Endodermal cell (in vitro differentiated cells): ENCODE data around the gene CHCHD3. TPM values are rescaled to one million over a fixed set of nuclear protein-coding genes. Genes with fewer than 3 reads are reported as not detected.

Experiments
- DNase-seq: peaks from one replicate; pipeline ENCODE4 v3.0.0-alpha.2; 2017
- H3K27ac ChIP-seq: 2 replicates; pipeline ENCODE4 v1.5.1; 2013; ENCODE audit warnings: mild to moderate bottlenecking, low read depth, low read length, moderate library complexity
- H3K27me3 ChIP-seq: 2 replicates; pipeline ENCODE4 v1.6.1; 2013; ENCODE audit warnings: mild to moderate bottlenecking, low read length, moderate library complexity; ENCODE audit not compliant: insufficient read depth, control insufficient read depth, poor library complexity, severe bottlenecking
- H3K36me3 ChIP-seq: 2 replicates; pipeline ENCODE4 v1.7.0; 2013; ENCODE audit warnings: mild to moderate bottlenecking, low read length, moderate library complexity; ENCODE audit not compliant: control insufficient read depth, insufficient read depth
- H3K4me1 ChIP-seq: one replicate; pipeline ENCODE4 v1.7.0; 2013; ENCODE audit warnings: low read length; ENCODE audit not compliant: control insufficient read depth, insufficient read depth
- H3K4me3 ChIP-seq: 2 replicates; pipeline ENCODE4 v1.5.1; 2013; ENCODE audit warnings: mild to moderate bottlenecking, low read length, moderate library complexity
- H3K9ac ChIP-seq: 2 replicates; pipeline ENCODE4 v1.6.1; 2013; ENCODE audit warnings: mild to moderate bottlenecking, low read length, moderate library complexity; ENCODE audit not compliant: poor library complexity, severe bottlenecking; ENCODE audit errors: extremely low read depth
- H3K9me3 ChIP-seq: 2 replicates; pipeline ENCODE4 v1.6.1; 2013; ENCODE audit warnings: mild to moderate bottlenecking, low read length, moderate library complexity; ENCODE audit not compliant: control insufficient read depth
- H3K27ac Mint-ChIP-seq: 2 replicates; pipeline ENCODE4 v1.8.0; 2020; ENCODE audit warnings: mixed read lengths
- H3K27me3 Mint-ChIP-seq: 2 replicates; pipeline ENCODE4 v1.8.0; 2021; ENCODE audit warnings: mild to moderate bottlenecking, mixed read lengths; ENCODE audit not compliant: insufficient read depth
- H3K36me3 Mint-ChIP-seq: 2 replicates; pipeline ENCODE4 v1.8.0; 2020; ENCODE audit warnings: low read depth, mixed read lengths
- H3K4me1 Mint-ChIP-seq: 2 replicates; pipeline ENCODE4 v1.8.0; 2020; ENCODE audit warnings: mixed read lengths
- H3K4me3 Mint-ChIP-seq: 2 replicates; pipeline ENCODE4 v1.8.0; 2020; ENCODE audit warnings: mild to moderate bottlenecking, moderate library complexity, mixed read lengths
- H3K9me3 Mint-ChIP-seq: 2 replicates; pipeline ENCODE4 v1.8.0; 2020; ENCODE audit warnings: mild to moderate bottlenecking, mixed read lengths
- CTCF ChIP-seq: fragments of 200-600 bp; sonication (generic); conservative IDR thresholded peaks from 2 replicates; pipeline ENCODE4 v1.5.0; 2021; ENCODE audit warnings: antibody characterized with exemption, mild to moderate bottlenecking
- WGBS, 2 experiments: methylation state at CpG; one replicate each; pipeline versions ENCODE4 v1.1.5 to v1.1.7; 2013; ENCODE audit warnings: missing lambda C conversion rate in 2 of 2, mixed read lengths in 1 of 2; ENCODE audit not compliant: insufficient coverage in 1 of 2, insufficient read length in 1 of 2; 5-methylcytosine and 5-hydroxymethylcytosine counted together
- total RNA-seq, 2 donors: library from RNA; stranded (reverse); fragmentation: NEBNext Ultra II Directional in 1 of 2; extraction: Animal tissue kit (Norgen Biotek cat#: 25700) in 1 of 2; gene quantifications; 2 replicates in 1 of 2; 3 replicates in 1 of 2; pipeline ENCODE4 v1.2.1, GENCODE V29; 2021

Gene CHCHD3
- total RNA-seq, 2 donors from 2014 or later = 70.4 to 75.2 TPM

GRCh38 chr7:133118261-133118660, 36.4 kb upstream of the CHCHD3 start:
- H3K27ac ChIP-seq = no peak overlapping the region
- H3K4me3 ChIP-seq = no peak overlapping the region
- 40 to 92% methylated on average over 1 to 5 of the region's 5 CpGs for WGBS, 2 experiments
- peaks cover 5% of the 10 kb centered on the region for H3K4me1 ChIP-seq
- H3K9me3 Mint-ChIP-seq = no peaks in the 10 kb centered on the region
- peaks cover 21% of the 10 kb centered on the region for H3K27me3 Mint-ChIP-seq
- H3K4me1 Mint-ChIP-seq = peaks cover 30% of the 10 kb centered on the region
- no peaks in the 10 kb centered on the region for H3K27me3 ChIP-seq
- H3K9ac ChIP-seq = no peak overlapping the region
- no peak for DNase-seq
- no peak for TF ChIP-seq CTCF
- no peaks in the 10 kb centered on the region for H3K9me3 ChIP-seq
- H3K27ac Mint-ChIP-seq = no peak overlapping the region
- H3K36me3 ChIP-seq = no peaks in the 10 kb centered on the region
- H3K36me3 Mint-ChIP-seq = no peaks in the 10 kb centered on the region
- no peak overlapping the region for H3K4me3 Mint-ChIP-seq

GRCh38 chr7:133117452-133117851, 35.6 kb upstream of the CHCHD3 start:
- Histone ChIP-seq H3K36me3 (no peaks in the 10 kb centered on the region), H3K27me3 (no peaks in the 10 kb centered on the region), H3K9ac (no peak overlapping the region), H3K4me3 (no peak overlapping the region), H3K27ac (no peak overlapping the region), H3K4me1 (peaks cover 5% of the 10 kb centered on the region), H3K9me3 (no peaks in the 10 kb centered on the region)
- H3K27ac Mint-ChIP-seq = no peak overlapping the region
- no peak for DNase-seq
- no peaks in the 10 kb centered on the region for H3K9me3 Mint-ChIP-seq
- no peak for TF ChIP-seq CTCF
- H3K4me3 Mint-ChIP-seq = no peak overlapping the region
- H3K4me1 Mint-ChIP-seq = peaks cover 30% of the 10 kb centered on the region
- WGBS, 2 experiments = 89 to 96% methylated on average over 5 of the region's 5 CpGs
- no peaks in the 10 kb centered on the region for H3K36me3 Mint-ChIP-seq
- peaks cover 29% of the 10 kb centered on the region for H3K27me3 Mint-ChIP-seq

- peak; percentile 70 for DNase-seq
- H3K9me3 Mint-ChIP-seq = peaks cover 2% of the 10 kb centered on the region
- no peak overlapping the region for H3K4me3 ChIP-seq
- no peaks in the 10 kb centered on the region for H3K36me3 ChIP-seq
- WGBS, 2 experiments = 55 to 100% methylated on average over 1 to 3 of the region's 3 CpGs
- no peaks in the 10 kb centered on the region for H3K27me3 ChIP-seq
- H3K27ac Mint-ChIP-seq = no peak overlapping the region
- H3K9me3 ChIP-seq = peaks cover 2% of the 10 kb centered on the region
- no peak overlapping the region for H3K27ac ChIP-seq
- no peak for TF ChIP-seq CTCF
- peaks cover 31% of the 10 kb centered on the region for H3K27me3 Mint-ChIP-seq
- peaks cover 5% of the 10 kb centered on the region for H3K4me1 ChIP-seq
- H3K9ac ChIP-seq = no peak overlapping the region
- H3K4me1 Mint-ChIP-seq = peaks cover 26% of the 10 kb centered on the region
- no peak overlapping the region for H3K4me3 Mint-ChIP-seq
- H3K36me3 Mint-ChIP-seq = no peaks in the 10 kb centered on the region
These were observed 33.7 kb upstream of the CHCHD3 start for GRCh38 chr7:133115596-133115995.
